Astrocyte (in vitro differentiated cells and primary cell): Measurements from ENCODE around the gene RBMXL2. TPM values are rescaled to one million over a fixed set of nuclear protein-coding genes. Genes with fewer than 3 reads are reported as not detected.

Experiments
- DNase-seq: peaks from one replicate; pipeline ENCODE4 v3.0.0-alpha.2; 2010; ENCODE audit warnings: low read depth
- FAIRE-seq: peaks from 2 replicates; lab custom pipeline; 2011; peaks lifted over from hg19 to GRCh38; lab: Jason Lieb, UNC
- H2AFZ ChIP-seq: 2 replicates; pipeline ENCODE4 v1.6.0; 2012; ENCODE audit warnings: low read depth, low read length, inconsistent platforms
- H3K27ac ChIP-seq: 2 replicates; pipeline ENCODE4 v1.5.1; 2011; ENCODE audit warnings: low read depth, low read length, inconsistent platforms
- H3K27me3 ChIP-seq: 2 replicates; pipeline ENCODE4 v1.6.0; 2011; ENCODE audit warnings: low read length, inconsistent platforms; ENCODE audit not compliant: insufficient read depth
- H3K36me3 ChIP-seq: 2 replicates; pipeline ENCODE4 v1.5.1; 2011; ENCODE audit warnings: low read length, inconsistent platforms; ENCODE audit not compliant: insufficient read depth
- H3K4me1 ChIP-seq: 2 replicates; pipeline ENCODE4 v1.5.1; 2011; ENCODE audit warnings: low read length, inconsistent platforms; ENCODE audit not compliant: insufficient read depth
- H3K4me2 ChIP-seq: 2 replicates; pipeline ENCODE4 v1.6.0; 2012; ENCODE audit warnings: low read length, inconsistent platforms
- H3K4me3 ChIP-seq: 2 replicates; pipeline ENCODE4 v1.5.1; 2011; ENCODE audit warnings: low read depth, mild to moderate bottlenecking, low read length, inconsistent platforms; ENCODE audit not compliant: insufficient read depth
- H3K79me2 ChIP-seq: 2 replicates; pipeline ENCODE4 v1.6.0; 2012; ENCODE audit warnings: mild to moderate bottlenecking, low read length, inconsistent platforms; ENCODE audit not compliant: insufficient read depth
- H3K9ac ChIP-seq: 2 replicates; pipeline ENCODE4 v1.6.0; 2012; ENCODE audit warnings: mild to moderate bottlenecking, low read length, inconsistent platforms
- H3K9me3 ChIP-seq: 2 replicates; pipeline ENCODE4 v1.5.1; 2012; ENCODE audit warnings: low read depth, mild to moderate bottlenecking, low read length, inconsistent platforms; ENCODE audit not compliant: insufficient read depth
- H4K20me1 ChIP-seq: 2 replicates; pipeline ENCODE4 v1.6.0; 2012; ENCODE audit warnings: low read length, inconsistent platforms; ENCODE audit not compliant: insufficient read depth
- H3K27ac Mint-ChIP-seq: one replicate; pipeline ENCODE4 v1.8.0; 2021; ENCODE audit warnings: mild to moderate bottlenecking, mixed read lengths; ENCODE audit not compliant: unreplicated experiment
- H3K27me3 Mint-ChIP-seq: one replicate; pipeline ENCODE4 v1.8.0; 2021; ENCODE audit warnings: low read depth, mixed read lengths; ENCODE audit not compliant: unreplicated experiment
- H3K36me3 Mint-ChIP-seq: one replicate; pipeline ENCODE4 v1.8.0; 2021; ENCODE audit warnings: low read depth, mixed read lengths; ENCODE audit not compliant: unreplicated experiment
- H3K4me1 Mint-ChIP-seq: one replicate; pipeline ENCODE4 v1.8.0; 2021; ENCODE audit warnings: low read depth, mixed read lengths; ENCODE audit not compliant: unreplicated experiment
- H3K4me3 Mint-ChIP-seq: one replicate; pipeline ENCODE4 v1.8.0; 2021; ENCODE audit warnings: mild to moderate bottlenecking, moderate library complexity, mixed read lengths; ENCODE audit not compliant: unreplicated experiment
- H3K9me3 Mint-ChIP-seq: one replicate; pipeline ENCODE4 v1.8.0; 2021; ENCODE audit warnings: mild to moderate bottlenecking, mixed read lengths; ENCODE audit not compliant: unreplicated experiment
- EZH2 ChIP-seq: IDR thresholded peaks from 2 replicates; pipeline ENCODE4 v1.6.1; 2012; ENCODE audit warnings: mild to moderate bottlenecking, low read length, inconsistent platforms; ENCODE audit not compliant: insufficient read depth
- total RNA-seq: library from RNA; stranded (reverse); gene quantifications from 2 replicates; pipeline ENCODE4 v1.2.1, GENCODE V29; 2021
- TF ChIP-seq, protein P1 (sequence below): IDR thresholded peaks from 2 replicates; pipeline ENCODE4 v1.5.1; 2011; ENCODE audit warnings: low read depth, mild to moderate bottlenecking, inconsistent platforms, low read length, moderate library complexity; ENCODE audit not compliant: insufficient read depth

Gene RBMXL2
- total RNA-seq, 1 donor from 2014 or later, result not detected

DNA sequence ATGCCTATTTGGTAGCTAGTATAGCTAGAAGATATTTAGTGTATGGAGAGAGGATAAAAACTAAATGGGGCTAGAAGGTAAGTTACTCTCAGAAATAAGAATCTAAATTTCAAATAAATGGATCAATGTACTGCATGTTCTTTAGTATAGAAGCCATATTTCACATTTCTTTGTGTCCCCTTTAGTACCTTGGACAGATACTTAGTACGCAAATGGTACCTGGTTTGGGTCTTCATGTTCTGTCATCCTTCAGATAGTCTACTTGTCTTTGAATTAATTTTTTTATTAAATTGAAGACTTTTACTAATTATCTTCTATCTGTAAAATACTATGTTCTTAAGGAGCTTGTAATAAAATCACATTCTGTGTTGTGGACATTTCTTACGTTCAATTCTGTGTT lies 26.3 kb upstream of the RBMXL2 start:
- H3K4me1 Mint-ChIP-seq, result peaks cover 15% of the 10 kb centered on the region
- H3K4me3 Mint-ChIP-seq, result no peak overlapping the region
- TF ChIP-seq EZH2, result no peak
- TF ChIP-seq, protein P1, sequence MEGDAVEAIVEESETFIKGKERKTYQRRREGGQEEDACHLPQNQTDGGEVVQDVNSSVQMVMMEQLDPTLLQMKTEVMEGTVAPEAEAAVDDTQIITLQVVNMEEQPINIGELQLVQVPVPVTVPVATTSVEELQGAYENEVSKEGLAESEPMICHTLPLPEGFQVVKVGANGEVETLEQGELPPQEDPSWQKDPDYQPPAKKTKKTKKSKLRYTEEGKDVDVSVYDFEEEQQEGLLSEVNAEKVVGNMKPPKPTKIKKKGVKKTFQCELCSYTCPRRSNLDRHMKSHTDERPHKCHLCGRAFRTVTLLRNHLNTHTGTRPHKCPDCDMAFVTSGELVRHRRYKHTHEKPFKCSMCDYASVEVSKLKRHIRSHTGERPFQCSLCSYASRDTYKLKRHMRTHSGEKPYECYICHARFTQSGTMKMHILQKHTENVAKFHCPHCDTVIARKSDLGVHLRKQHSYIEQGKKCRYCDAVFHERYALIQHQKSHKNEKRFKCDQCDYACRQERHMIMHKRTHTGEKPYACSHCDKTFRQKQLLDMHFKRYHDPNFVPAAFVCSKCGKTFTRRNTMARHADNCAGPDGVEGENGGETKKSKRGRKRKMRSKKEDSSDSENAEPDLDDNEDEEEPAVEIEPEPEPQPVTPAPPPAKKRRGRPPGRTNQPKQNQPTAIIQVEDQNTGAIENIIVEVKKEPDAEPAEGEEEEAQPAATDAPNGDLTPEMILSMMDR, result no peak
- H3K79me2 ChIP-seq, result no peaks in the 10 kb centered on the region
- no peak overlapping the region for H3K27ac ChIP-seq
- no peaks in the 10 kb centered on the region for H3K27me3 Mint-ChIP-seq
- no peaks in the 10 kb centered on the region for H3K36me3 ChIP-seq
- H3K27ac Mint-ChIP-seq, result no peak overlapping the region
- H3K9me3 Mint-ChIP-seq, result peaks cover 2% of the 10 kb centered on the region
- H3K4me3 ChIP-seq, result no peak overlapping the region
- no peaks in the 10 kb centered on the region for H4K20me1 ChIP-seq
- H3K9me3 ChIP-seq, result no peaks in the 10 kb centered on the region
- H3K27me3 ChIP-seq, result no peaks in the 10 kb centered on the region
- no peaks in the 10 kb centered on the region for H3K36me3 Mint-ChIP-seq
- DNase-seq (no peak), FAIRE-seq (no peak)
- H3K4me1 ChIP-seq, result no peaks in the 10 kb centered on the region
- H3K9ac ChIP-seq, result no peak overlapping the region
- no peak overlapping the region for H2AFZ ChIP-seq
- H3K4me2 ChIP-seq, result no peak overlapping the region

DNA sequence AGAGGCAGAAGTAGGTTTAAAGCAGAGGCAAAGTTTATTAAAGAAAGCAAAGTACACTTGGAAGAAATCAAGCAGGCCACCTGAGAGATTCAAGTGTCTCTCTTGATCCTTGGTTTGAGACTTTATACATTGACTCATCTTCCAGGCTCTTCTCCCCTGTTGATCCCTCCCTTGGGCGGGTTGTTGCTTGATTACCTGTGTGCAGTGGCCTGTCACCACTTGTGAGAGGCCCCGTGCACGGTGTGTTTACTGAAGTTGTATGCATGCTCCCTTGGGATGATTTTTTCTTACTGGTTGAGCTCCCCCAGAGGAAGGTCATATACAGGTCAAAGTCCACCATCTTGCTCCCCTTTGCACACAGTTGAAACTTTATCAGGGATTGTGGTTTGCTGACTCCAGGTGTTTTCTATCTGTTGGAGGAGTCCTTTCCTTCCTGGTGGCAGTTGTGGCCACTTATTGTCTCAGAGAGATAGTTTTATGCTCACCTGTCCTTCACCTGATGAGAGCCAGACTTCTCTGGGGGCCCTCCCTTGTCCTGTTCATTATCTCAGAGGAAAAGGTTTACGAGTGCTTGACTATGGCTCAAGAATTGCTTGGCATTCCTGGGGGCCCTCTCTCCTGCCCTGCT lies 16.3 kb upstream of the RBMXL2 start:
- Histone ChIP-seq H3K4me2 (no peak overlapping the region), H3K79me2 (no peaks in the 10 kb centered on the region), H2AFZ (no peak overlapping the region), H3K27me3 (no peaks in the 10 kb centered on the region), H4K20me1 (no peaks in the 10 kb centered on the region), H3K9me3 (no peaks in the 10 kb centered on the region), H3K4me1 (no peaks in the 10 kb centered on the region), H3K27ac (no peak overlapping the region), H3K9ac (no peak overlapping the region), H3K36me3 (no peaks in the 10 kb centered on the region), H3K4me3 (no peak overlapping the region)
- Mint-ChIP-seq H3K9me3 (no peaks in the 10 kb centered on the region), H3K27me3 (peaks cover 8% of the 10 kb centered on the region), H3K4me1 (no peaks in the 10 kb centered on the region), H3K36me3 (no peaks in the 10 kb centered on the region), H3K4me3 (no peak overlapping the region), H3K27ac (no peak overlapping the region)
- no peak for FAIRE-seq
- no peak for DNase-seq
- TF ChIP-seq, protein P1, result no peak
- TF ChIP-seq EZH2, result no peak

DNA sequence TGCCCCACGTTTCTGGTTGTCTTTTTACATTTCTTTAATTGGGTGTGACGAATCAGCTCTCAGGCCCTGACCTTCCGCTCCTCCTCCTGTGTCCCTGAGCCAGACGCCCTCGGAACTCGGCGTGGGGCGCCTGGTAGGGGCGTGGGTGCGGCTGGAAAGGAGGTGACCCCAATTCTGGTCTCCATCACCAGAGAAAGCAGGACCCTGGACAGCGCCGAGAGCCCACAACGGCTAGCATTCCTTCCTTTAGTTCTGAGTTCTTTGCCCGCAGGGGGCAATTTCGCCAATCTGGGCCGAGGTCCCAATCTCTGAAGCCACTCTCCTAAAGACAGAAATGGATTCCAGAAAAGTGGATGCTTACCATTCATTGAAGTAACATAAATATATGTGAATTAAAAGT lies 11.7 kb upstream of the RBMXL2 start:
- no peak for FAIRE-seq
- TF ChIP-seq, protein P1, result no peak
- TF ChIP-seq EZH2, result no peak
- H3K4me3 ChIP-seq, result no peak overlapping the region
- no peaks in the 10 kb centered on the region for H3K27me3 ChIP-seq
- no peaks in the 10 kb centered on the region for H3K4me1 ChIP-seq
- H2AFZ ChIP-seq, result no peak overlapping the region
- Mint-ChIP-seq H3K4me1 (no peaks in the 10 kb centered on the region), H3K36me3 (no peaks in the 10 kb centered on the region), H3K27ac (no peak overlapping the region), H3K9me3 (peaks cover 7% of the 10 kb centered on the region), H3K4me3 (no peak overlapping the region), H3K27me3 (peaks cover 11% of the 10 kb centered on the region)
- no peak overlapping the region for H3K27ac ChIP-seq
- H4K20me1 ChIP-seq, result no peaks in the 10 kb centered on the region
- H3K79me2 ChIP-seq, result no peaks in the 10 kb centered on the region
- H3K36me3 ChIP-seq, result no peaks in the 10 kb centered on the region
- no peak for DNase-seq
- no peaks in the 10 kb centered on the region for H3K9me3 ChIP-seq
- no peak overlapping the region for H3K4me2 ChIP-seq
- no peak overlapping the region for H3K9ac ChIP-seq
